KG1 (cell line): Measurements from ENCODE around the gene ZNF571.

ENCODE experiments used
- DNase-seq: peaks from one replicate; lab custom pipeline; 2025; lab: John Stamatoyannopoulos, UW

The ZNF571 gene

GRCh38 chr19:37594304-37594981 is at the start of gene ZNF571, which contains the start of gene ZNF540:
TSS of gene ZNF571 (minus strand) at chr19:37594792. CDS start at chr19:37586676, 8,116 bp downstream.
TSS of gene ZNF540 (plus strand) at chr19:37594876. CDS start at chr19:37598448, 3,572 bp downstream.
- DNase-seq: peak; percentile 75

- no peak for DNase-seq
Measured at GRCh38 chr19:37635076-37636056, 40.8 kb upstream of the ZNF571 start.

- peak; percentile 24 for DNase-seq
Measured at GRCh38 chr19:37594982-37595382, 390 bp upstream of the ZNF571 start.

GRCh38 chr19:37593996-37594303 is 642 bp downstream of the ZNF571 start:
- DNase-seq: no peak

DNA sequence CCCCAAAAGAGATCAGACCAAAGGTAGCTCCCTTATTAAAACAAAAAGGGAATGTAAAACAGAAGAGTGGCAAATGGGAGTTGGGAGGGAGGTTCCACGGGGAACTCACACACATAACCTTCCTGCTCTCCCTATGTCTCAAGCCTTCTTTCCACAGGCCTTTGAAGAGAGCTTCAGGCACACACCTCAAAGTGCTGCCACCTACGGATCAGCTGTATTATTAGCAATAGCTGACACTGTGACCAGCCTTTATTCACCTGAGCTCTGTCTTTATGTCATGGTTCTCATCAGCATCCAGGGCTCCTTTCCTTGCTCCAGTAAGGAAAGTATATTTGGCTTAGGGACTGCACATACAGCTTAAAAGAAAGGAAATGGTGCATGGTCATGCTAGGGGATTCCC is 11.3 kb downstream of the ZNF571 start:
- no peak for DNase-seq

GRCh38 chr19:37572203-37572602 is 22.4 kb downstream of the ZNF571 start:
- no peak for DNase-seq

GRCh38 chr19:37565370-37565669 is 29.3 kb downstream of the ZNF571 start:
- no peak for DNase-seq

GRCh38 chr19:37564624-37565369 is 29.8 kb downstream of the ZNF571 start:
- no peak for DNase-seq

- no peak for DNase-seq
Measured at GRCh38 chr19:37563518-37563917, 31.1 kb downstream of the ZNF571 start.

GRCh38 chr19:37551129-37551993 is 43.2 kb downstream of the ZNF571 start:
- DNase-seq: peak; percentile 82

GRCh38 chr19:37537391-37537947 is 57.1 kb downstream of the ZNF571 start:
- DNase-seq: no peak

DNA sequence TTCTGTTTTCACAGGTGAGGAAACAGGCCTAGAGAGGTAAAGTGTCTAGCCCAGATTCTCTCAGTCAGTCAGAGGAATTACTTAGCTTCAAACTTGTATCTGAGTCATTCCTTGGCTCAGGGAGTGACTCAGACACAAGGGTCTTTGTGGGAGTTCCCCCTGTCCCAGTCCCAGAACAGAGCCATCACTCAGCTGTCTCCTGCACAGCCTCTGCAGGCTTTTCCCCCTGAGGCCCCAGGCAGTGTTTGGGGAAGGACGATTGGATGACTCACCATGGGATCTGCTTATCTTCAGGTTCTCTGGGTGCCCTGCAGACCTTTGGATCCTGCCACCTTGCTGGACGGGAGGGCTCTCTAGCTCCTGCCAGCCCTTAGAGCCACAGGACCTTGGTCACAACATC is 74.7 kb downstream of the ZNF571 start:
- no peak for DNase-seq
